Stimulated activated CD4-positive, alpha-beta T cell treated with anti-CD3 and anti-CD28 coated beads, Interleukin-12 subunit alpha, Interleukin-12 subunit beta, amount 100 ng/mL, for 48 hours (primary cell): ENCODE measurements around the gene SCG5.

Experiments
- DNase-seq, 3 donors: peaks; one replicate each; pipeline ENCODE4 v3.0.0-alpha.2; 2020; ENCODE audit warnings: low read depth in 2 of 3, low spot score in 1 of 3

SCG5 gene

DNA sequence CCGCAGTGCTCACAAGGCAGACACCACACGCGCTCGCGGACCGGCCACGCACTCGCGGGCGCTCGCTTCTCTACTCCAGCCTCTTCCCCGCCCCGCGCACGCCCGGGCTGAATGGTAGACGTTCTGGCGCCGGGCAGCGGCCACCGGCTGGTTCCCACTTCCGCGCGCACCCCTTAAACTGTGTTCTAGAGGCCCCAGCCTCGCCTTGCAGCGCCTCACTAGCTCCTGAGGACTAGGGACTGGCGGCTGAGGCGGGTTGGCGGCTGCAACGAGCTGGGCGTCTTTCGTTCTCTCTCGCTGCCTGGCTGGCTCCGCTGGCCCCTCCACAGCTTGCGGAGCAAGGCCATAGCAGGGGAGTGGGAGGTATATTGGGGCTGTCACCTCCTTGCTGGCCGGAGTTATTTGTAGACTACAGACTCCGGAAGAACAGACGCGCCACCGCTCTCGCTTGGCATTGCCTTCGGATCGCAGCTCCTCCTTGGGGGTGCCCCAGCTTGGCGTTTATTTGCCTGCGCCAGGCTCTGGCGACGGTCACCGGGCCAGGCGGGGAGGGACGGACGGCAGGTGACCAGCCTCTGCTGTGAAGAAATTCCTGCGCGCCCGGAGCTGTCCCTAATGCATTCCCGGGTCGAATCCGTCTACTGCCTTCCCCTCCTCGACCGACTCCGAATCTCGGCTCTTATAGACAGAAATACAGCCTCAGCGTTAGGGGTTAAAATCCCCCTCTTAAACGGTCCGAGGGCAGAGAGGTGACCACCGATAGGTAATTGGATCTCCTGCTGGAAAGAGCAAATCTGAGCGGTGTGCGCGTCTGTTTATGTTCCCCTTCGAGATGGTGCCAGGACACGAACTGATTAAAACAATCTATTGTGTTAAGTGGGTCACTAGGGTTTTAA, 77.6 kb downstream of the SCG5 start:
- no peak for DNase-seq

DNA sequence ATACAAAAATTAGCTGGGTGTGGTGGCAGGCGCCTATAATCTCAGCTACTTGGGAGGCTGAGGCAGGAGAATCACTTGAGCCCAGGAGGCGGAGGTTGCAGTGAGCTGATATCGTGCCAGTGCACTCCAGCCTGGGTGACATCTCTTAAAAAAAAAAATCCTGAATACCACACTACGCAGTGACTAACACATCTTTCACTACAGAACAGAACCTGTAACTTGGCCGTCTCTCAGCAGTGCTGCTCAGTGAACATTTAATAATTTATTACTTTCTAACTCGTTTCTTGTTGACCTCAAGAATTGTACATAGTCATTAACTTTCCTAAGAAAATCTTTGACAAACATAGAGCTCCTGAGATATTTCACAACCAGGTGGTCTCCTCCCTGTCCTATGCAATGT, 80.1 kb downstream of the SCG5 start:
- DNase-seq, result no peak

- DNase-seq, result no peak
Observed at GRCh38 chr15:32722136-32722535, 80.6 kb downstream of the SCG5 start.

- no peak for DNase-seq
Observed at GRCh38 chr15:32723171-32723948, 81.8 kb downstream of the SCG5 start.

GRCh38 chr15:32729700-32730395, 88.3 kb downstream of the SCG5 start:
- no peak for DNase-seq

DNA sequence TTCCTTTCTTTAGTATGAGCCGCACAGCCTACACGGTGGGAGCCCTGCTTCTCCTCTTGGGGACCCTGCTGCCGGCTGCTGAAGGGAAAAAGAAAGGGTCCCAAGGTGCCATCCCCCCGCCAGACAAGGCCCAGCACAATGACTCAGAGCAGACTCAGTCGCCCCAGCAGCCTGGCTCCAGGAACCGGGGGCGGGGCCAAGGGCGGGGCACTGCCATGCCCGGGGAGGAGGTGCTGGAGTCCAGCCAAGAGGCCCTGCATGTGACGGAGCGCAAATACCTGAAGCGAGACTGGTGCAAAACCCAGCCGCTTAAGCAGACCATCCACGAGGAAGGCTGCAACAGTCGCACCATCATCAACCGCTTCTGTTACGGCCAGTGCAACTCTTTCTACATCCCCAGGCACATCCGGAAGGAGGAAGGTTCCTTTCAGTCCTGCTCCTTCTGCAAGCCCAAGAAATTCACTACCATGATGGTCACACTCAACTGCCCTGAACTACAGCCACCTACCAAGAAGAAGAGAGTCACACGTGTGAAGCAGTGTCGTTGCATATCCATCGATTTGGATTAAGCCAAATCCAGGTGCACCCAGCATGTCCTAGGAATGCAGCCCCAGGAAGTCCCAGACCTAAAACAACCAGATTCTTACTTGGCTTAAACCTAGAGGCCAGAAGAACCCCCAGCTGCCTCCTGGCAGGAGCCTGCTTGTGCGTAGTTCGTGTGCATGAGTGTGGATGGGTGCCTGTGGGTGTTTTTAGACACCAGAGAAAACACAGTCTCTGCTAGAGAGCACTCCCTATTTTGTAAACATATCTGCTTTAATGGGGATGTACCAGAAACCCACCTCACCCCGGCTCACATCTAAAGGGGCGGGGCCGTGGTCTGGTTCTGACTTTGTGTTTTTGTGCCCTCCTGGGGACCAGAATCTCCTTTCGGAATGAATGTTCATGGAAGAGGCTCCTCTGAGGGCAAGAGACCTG, 89.5 kb downstream of the SCG5 start:
- no peak for DNase-seq

GRCh38 chr15:32732574-32733157, 91.2 kb downstream of the SCG5 start:
- DNase-seq, result no peak

DNA sequence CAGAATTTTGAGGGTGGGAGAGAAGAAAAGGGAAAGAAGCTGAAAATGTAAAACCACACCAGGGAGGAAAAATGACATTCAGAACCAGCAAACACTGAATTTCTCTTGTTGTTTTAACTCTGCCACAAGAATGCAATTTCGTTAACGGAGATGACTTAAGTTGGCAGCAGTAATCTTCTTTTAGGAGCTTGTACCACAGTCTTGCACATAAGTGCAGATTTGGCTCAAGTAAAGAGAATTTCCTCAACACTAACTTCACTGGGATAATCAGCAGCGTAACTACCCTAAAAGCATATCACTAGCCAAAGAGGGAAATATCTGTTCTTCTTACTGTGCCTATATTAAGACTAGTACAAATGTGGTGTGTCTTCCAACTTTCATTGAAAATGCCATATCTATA, 91.8 kb downstream of the SCG5 start:
- DNase-seq, result no peak

- no peak for DNase-seq
Observed at GRCh38 chr15:32735989-32736700, 94.6 kb downstream of the SCG5 start.

- DNase-seq, result no peak
Observed at GRCh38 chr15:32736701-32737061, 95.2 kb downstream of the SCG5 start.

GRCh38 chr15:32737304-32737703, 95.8 kb downstream of the SCG5 start:
- no peak for DNase-seq

DNA sequence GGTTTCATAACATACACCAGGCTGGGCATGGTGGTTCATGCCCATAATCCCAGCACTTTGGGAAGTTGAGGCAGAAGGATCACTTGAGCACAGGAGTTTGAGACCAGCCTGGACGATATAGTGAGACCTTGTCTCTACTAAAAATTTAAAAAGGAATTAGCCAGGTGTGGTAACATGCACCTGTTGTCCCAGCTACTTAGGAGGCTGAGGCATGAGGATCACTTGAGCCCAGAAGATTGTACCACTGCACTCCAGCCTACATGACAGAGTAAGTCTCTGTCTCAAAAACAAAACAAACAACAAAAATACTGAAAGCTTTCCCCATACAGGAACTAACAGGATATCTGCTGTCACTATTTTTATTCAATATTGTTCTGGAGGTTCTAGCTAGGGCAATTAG, 97.2 kb downstream of the SCG5 start:
- DNase-seq, result no peak

GRCh38 chr15:32739522-32740063, 98.1 kb downstream of the SCG5 start:
- DNase-seq, result no peak

GRCh38 chr15:32743411-32744140, 102.1 kb downstream of the SCG5 start:
- no peak for DNase-seq

- DNase-seq, result no peak
Observed at GRCh38 chr15:32746116-32746857, 104.8 kb downstream of the SCG5 start.
